Measurements from ENCODE around the gene RAB29.

The RAB29 gene

GRCh38 chr1:205763980-205764379 is 11.3 kb downstream of the RAB29 start:
- no peak for DNase-seq (ENCODE audit: low read depth in 2 of 2)

DNA sequence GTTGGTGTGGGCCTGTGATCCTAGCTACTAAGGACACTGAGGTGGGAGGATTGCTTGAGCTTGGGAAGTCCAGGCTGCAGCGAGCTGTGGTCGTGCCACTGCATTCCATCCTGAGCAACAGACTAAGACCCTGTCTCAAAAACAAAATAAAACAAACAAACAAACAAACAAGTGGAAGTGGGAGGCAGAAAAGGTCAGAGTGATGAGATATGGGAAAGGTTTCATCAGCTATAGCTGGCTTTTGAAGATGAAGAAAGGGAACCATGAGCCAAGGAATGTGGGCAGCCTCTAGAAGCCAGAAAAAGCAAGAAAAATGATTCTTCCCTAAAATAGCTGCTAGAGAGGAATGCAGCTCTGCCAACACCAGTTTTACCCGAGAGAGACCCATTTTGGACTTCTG is 14.7 kb downstream of the RAB29 start:
- no peak for DNase-seq (ENCODE audit: low read depth in 2 of 2)

- DNase-seq (ENCODE audit: low read depth in 2 of 2): no peak
Measured at GRCh38 chr1:205756552-205756951, 18.7 kb downstream of the RAB29 start.

- no peak for DNase-seq (ENCODE audit: low read depth in 2 of 2)
Measured at GRCh38 chr1:205754857-205755256, 20.4 kb downstream of the RAB29 start.

GRCh38 chr1:205751036-205751651 is 24.1 kb downstream of the RAB29 start:
- no peak for DNase-seq (ENCODE audit: low read depth in 2 of 2)

DNA sequence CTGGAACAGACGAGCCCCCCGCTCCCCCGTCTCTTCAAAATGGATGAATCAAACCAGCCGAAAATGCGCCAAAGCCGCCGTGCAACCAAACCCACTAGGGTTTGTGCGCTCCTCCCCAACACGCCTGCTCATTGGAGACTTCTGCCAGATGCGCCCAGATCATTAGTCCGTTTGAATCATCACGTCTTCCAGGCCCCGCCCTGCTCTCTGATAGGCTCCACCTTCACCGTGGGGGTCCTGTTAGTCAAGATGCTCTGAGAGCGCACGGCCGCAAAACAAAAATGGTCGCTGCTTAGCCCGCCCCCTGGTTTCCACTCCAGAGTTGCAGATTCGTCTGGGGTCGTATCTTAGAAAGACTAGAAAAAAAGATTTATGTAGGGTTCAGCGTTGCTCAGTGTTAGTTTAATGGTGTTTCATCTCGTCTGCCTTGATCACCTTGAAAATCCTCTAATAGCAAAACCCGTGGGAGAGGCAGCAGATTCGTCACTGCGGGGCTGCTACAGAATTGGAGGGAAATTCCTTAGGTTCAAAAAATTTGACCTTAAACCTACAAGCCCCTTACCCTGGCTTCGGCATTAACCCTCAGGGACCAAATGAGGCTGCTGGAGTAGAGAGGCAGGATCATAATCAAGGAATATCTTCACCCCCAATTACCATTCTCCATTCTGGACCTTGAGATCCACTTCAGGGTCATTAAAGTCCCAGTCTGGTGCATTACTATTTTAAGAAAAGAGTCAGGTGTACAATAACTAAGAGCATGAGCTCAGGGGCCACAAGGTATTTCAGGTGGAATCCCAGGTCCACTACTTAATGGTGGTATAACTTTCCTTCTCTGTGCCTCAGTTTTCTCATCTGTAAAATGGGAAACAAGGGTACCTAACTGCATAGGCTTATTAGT is 24.9 kb downstream of the RAB29 start, which contains the start of gene NUCKS1:
Gene NUCKS1 (minus strand): TSS at position 45 of the 898 bp plus-strand sequence. CDS start 209 bp downstream, outside the sequence.
- peak; percentile 90 to 95 for DNase-seq (ENCODE audit: low read depth in 2 of 2)

GRCh38 chr1:205749234-205750137 is 25.8 kb downstream of the RAB29 start:
- DNase-seq (ENCODE audit: low read depth in 2 of 2): peak; percentile 90 to 94

- peak in 1 of 2 experiments; percentile 15 for DNase-seq (ENCODE audit: low read depth in 2 of 2)
Measured at GRCh38 chr1:205748403-205749233, 26.7 kb downstream of the RAB29 start.

- DNase-seq (ENCODE audit: low read depth in 2 of 2): no peak
Measured at GRCh38 chr1:205746757-205747412, 28.4 kb downstream of the RAB29 start.

DNA sequence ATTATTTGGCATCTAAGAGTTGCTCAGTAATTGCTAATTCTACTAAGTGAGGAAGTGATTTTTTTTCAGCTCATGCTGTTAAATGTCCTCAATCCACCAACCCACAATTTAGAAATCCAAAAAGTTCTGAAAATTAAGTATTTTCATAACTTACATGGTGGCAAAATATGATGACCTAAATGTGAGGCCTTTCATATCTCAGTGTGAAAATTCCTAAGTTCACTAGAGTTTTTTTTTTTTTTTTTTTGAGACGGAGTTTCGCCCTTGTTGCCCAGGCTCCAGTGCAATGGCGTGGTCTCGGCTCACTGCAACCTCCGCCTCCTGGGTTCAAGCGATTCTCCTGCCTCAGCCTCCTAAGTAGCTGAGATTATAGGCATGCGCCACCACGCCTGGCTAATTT is 30.9 kb downstream of the RAB29 start:
- no peak for DNase-seq (ENCODE audit: low read depth in 2 of 2)

DNA sequence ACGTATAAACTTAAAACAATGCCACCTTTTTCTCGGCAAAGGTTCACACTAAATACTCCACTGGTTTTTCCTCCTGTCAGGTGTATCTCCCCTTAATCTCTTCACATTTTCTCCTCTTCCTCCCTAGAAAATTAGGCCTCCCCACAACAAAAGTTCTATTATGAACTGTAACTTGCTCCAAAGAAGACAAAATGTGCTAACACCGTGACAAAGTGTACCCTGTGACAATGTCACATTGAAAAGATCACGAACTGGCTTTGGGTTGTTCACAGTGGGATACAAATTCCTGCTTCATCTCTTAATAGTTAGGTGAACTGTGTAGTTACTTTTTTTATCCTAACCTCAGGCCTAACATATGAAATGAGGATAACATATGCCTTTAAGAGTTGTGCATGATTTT is 31.3 kb downstream of the RAB29 start:
- no peak for DNase-seq (ENCODE audit: low read depth in 2 of 2)

GRCh38 chr1:205741681-205742080 is 33.6 kb downstream of the RAB29 start:
- no peak for DNase-seq (ENCODE audit: low read depth in 2 of 2)

DNA sequence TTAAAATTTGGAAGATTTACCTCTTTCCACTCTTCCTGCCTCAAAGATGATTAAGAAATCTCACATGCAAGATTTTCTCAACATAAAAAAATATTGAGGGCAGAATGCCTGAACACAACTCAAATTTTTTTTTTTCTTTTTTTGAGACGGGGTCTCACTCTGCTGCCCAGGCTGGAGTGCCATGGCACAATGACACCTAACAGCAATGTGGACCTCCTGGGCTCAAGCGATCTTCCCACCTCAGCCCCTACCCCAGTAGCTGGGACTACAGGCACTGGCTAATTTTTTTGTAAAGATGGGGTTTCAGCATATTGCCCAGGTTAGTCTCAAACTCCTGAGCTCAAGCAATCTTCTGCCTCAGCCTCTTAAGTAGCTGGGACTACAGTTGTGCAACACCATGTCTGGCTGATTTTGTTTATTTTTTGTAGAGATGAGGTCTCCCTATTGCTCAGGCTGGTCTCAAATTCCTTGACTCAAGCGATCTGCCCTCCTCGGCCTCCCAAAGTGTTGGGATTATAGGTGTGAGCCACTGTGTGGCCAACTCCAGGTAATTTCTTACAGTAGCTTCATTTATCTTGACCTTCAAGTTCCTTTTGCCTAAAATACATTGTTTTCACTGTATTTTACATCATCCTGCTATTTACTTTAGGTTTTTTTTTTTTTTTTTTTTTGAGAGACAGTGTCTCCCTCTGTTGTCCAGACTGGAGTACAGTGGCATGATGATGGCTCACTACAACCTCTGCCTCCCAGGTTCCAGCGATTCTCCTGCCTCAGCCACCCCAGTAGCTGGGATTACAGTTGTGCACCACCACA is 35.7 kb downstream of the RAB29 start:
- no peak for DNase-seq (ENCODE audit: low read depth in 2 of 2)

- no peak for DNase-seq (ENCODE audit: low read depth in 2 of 2)
Measured at GRCh38 chr1:205735218-205735617, 40.1 kb downstream of the RAB29 start.

- DNase-seq (ENCODE audit: low read depth in 2 of 2): no peak
Measured at GRCh38 chr1:205733438-205734175, 41.7 kb downstream of the RAB29 start.

GRCh38 chr1:205729945-205730610 is 45.2 kb downstream of the RAB29 start:
- DNase-seq (ENCODE audit: low read depth in 2 of 2): no peak

DNA sequence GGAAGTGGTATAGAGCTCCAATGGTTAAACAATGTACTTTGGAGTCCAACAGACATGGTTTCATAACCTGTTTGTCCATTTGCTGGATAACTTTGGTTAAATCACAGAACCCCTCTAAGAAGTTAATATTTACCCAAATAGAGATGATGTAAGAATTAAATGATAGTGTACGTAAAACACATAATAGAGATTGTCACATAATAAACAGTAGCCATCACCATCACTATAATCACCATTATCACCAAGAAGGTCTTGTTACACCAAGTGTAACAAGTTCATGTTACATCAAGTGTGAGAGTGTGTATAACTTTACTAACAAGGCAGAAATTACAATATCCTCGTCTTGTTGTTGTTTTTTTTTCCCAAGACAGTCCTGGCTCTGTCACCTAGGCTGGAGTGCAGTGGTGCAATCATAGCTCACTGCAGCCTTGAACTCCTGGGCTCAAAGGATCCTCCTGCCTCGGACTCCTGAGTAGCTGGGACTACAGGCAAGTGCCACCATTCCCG is 48.6 kb downstream of the RAB29 start:
- DNase-seq (ENCODE audit: low read depth in 2 of 2): no peak

- DNase-seq (ENCODE audit: low read depth in 2 of 2): no peak
Measured at GRCh38 chr1:205725514-205725913, 49.8 kb downstream of the RAB29 start.

Data from stimulated activated CD4-positive, alpha-beta T cell treated with anti-CD3 and anti-CD28 coated beads, Interleukin-12 subunit alpha, Interleukin-12 subunit beta, amount 100 ng/mL, for 24 hours (primary cell).